OCI-LY7 (cell line): ENCODE data around the gene CTDNEP1. TPM values are rescaled to one million over a fixed set of nuclear protein-coding genes. Genes with fewer than 3 reads are reported as not detected.

Experiments used
- BruUV-seq: library from RNA; stranded (reverse); fragments of 400-500 nt; replicated peaks from 2 replicates; lab custom pipeline; 2021; lab: Mats Ljungman, UMichigan
- CTCF ChIA-PET: fragments of 300-600 bp; sonication (Branson Sonifier 250); formaldehyde crosslinking; loops from one replicate; lab custom pipeline; 2022; ENCODE audit warnings: antibody characterized with exemption; ENCODE audit not compliant: unreplicated experiment; lab: Charles Lee
- POLR2A ChIA-PET: fragments of 300-600 bp; sonication (Branson Sonifier 250); formaldehyde crosslinking; loops from one replicate; lab custom pipeline; 2022; ENCODE audit warnings: antibody characterized with exemption; lab: Charles Lee
- DNase-seq: peaks from one replicate; pipeline ENCODE4 v3.0.0-alpha.2; 2015; ENCODE audit warnings: low spot score
- H2AFZ ChIP-seq: fragments of 200-600 bp; sonication (generic), shearing (Covaris generic); 2 replicates; pipeline ENCODE4 v1.6.1; 2014; ENCODE audit warnings: mild to moderate bottlenecking, antibody characterized with exemption, low read length, moderate library complexity
- H3K27ac ChIP-seq: fragments of 200-600 bp; sonication (generic); 2 replicates; pipeline ENCODE4 v1.5.1; 2014; ENCODE audit warnings: mixed run types, low read depth, mild to moderate bottlenecking, moderate library complexity, low read length, inconsistent platforms; ENCODE audit not compliant: poor library complexity, severe bottlenecking
- H3K36me3 ChIP-seq: fragments of 200-600 bp; sonication (generic); 2 replicates; pipeline ENCODE4 v1.6.1; 2014; ENCODE audit warnings: mild to moderate bottlenecking, antibody characterized with exemption, low read length, moderate library complexity, mixed read lengths; ENCODE audit not compliant: insufficient read depth
- H3K4me1 ChIP-seq: fragments of 200-600 bp; sonication (generic); 2 replicates; pipeline ENCODE4 v1.5.1; 2014; ENCODE audit warnings: mild to moderate bottlenecking, low read length; ENCODE audit not compliant: insufficient read depth, poor library complexity, severe bottlenecking
- H3K4me2 ChIP-seq: fragments of 200-600 bp; sonication (generic); 2 replicates; pipeline ENCODE4 v1.6.1; 2014; ENCODE audit warnings: mild to moderate bottlenecking, low read length
- H3K4me3 ChIP-seq: fragments of 200-600 bp; sonication (generic); 2 replicates; pipeline ENCODE4 v1.5.1; 2014; ENCODE audit warnings: mild to moderate bottlenecking, low read depth, low read length; ENCODE audit not compliant: poor library complexity, severe bottlenecking
- H3K79me2 ChIP-seq: fragments of 200-600 bp; sonication (generic); 2 replicates; pipeline ENCODE4 v1.6.1; 2016; ENCODE audit warnings: low read depth, mild to moderate bottlenecking, low read length, moderate library complexity, mixed read lengths; ENCODE audit not compliant: insufficient read depth
- H3K9me2 ChIP-seq: fragments of 200-600 bp; sonication (generic); 2 replicates; pipeline ENCODE4 v1.6.1; 2016; ENCODE audit warnings: mild to moderate bottlenecking, low read length, mixed read lengths; ENCODE audit not compliant: insufficient read depth
- H3K9me3 ChIP-seq: fragments of 200-600 bp; sonication (generic); 2 replicates; pipeline ENCODE4 v1.6.1; 2014; ENCODE audit warnings: mild to moderate bottlenecking, mixed run types, low read length, mixed read lengths
- H4K20me1 ChIP-seq: fragments of 200-600 bp; sonication (generic); 2 replicates; pipeline ENCODE4 v1.6.1; 2014; ENCODE audit warnings: mild to moderate bottlenecking, antibody characterized with exemption, low read length, moderate library complexity, mixed read lengths; ENCODE audit not compliant: insufficient read depth
- EZH2phosphoT487 ChIP-seq: fragments of 200-600 bp; sonication (generic); IDR thresholded peaks from 2 replicates; pipeline ENCODE4 v1.6.1; 2018; ENCODE audit warnings: low read depth, borderline replicate concordance, mild to moderate bottlenecking, mixed run types, antibody characterized with exemption, low read length, moderate library complexity, mixed read lengths
- intact Hi-C: fragments of 100-400 bp; cut with micrococcal nuclease; formaldehyde crosslinking; loops from one replicate; pipeline ENCODE4 v1.10.0; 2022; ENCODE audit not compliant: unreplicated experiment
- total RNA-seq, 2 experiments: library from RNA; depleted of rRNA in 1 of 2; stranded (reverse); fragments of >200 nt in 1 of 2; shearing (Covaris generic) in 1 of 2; gene quantifications; 2 replicates each; pipeline ENCODE4 v1.2.3, GENCODE V29; 2014 to 2022
- TF ChIP-seq, protein P1 (sequence below): fragments of 200-600 bp; sonication (generic); conservative IDR thresholded peaks from 2 replicates; pipeline ENCODE4 v1.5.1; 2014; ENCODE audit warnings: mild to moderate bottlenecking, antibody characterized with exemption, low read length, moderate library complexity, mixed read lengths

CTDNEP1 gene
- total RNA-seq, 2 experiments from 2014 or later: 52.1 to 173 TPM

DNA sequence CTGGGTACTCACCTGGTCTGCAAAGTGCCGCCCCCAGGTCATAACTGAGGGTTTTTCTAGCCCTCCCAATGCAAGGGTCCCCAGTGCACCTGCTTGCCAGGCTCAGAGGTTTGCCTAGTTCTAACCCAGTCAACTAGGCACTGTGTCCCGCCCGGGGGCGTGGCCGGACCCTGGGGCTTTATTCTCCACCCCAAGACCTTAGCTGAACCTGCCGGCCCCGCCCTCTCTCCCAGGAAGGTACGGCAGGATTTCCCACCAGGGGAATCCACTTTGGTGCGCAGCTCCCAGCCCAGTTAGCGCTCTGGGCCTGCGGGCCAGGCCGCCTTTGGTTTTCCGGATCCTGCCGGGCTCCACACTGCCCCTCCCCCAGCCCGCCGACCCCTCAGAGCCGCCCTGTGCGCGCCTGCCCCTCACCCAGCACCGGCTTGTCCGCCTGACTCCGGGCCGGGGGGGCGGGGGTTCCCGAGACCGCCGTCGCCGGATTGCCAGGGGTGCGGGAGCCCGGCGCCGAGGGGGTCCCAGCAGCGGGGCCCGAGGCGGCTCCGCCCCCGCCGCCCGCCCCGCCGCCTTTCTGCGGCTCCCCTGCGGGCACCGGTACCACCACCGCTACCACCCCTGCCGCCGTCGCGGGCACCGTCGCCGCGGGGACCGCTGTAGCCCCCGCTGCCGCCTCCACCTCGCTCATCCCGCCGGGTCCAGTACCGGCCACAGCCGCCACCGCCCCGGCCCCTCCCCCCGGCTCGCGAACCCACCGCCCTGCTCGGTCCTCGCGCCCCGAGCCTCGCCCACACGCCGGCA, 42.5 kb upstream of the CTDNEP1 start:
- Histone ChIP-seq H3K4me2 (peak overlapping the region; percentile 13; the same call in 1 of the 2 replicates), H3K4me1 (peaks cover 35% of the 10 kb centered on the region), H3K79me2 (no peaks in the 10 kb centered on the region), H3K36me3 (no peaks in the 10 kb centered on the region), H3K4me3 (no peak overlapping the region), H4K20me1 (no peaks in the 10 kb centered on the region), H3K27ac (no peak overlapping the region), H2AFZ (no peak overlapping the region), H3K9me3 (no peaks in the 10 kb centered on the region), H3K9me2 (no peaks in the 10 kb centered on the region)
- CTCF ChIA-PET: no interaction called here
- DNase-seq: no peak
- TF ChIP-seq, protein P1, sequence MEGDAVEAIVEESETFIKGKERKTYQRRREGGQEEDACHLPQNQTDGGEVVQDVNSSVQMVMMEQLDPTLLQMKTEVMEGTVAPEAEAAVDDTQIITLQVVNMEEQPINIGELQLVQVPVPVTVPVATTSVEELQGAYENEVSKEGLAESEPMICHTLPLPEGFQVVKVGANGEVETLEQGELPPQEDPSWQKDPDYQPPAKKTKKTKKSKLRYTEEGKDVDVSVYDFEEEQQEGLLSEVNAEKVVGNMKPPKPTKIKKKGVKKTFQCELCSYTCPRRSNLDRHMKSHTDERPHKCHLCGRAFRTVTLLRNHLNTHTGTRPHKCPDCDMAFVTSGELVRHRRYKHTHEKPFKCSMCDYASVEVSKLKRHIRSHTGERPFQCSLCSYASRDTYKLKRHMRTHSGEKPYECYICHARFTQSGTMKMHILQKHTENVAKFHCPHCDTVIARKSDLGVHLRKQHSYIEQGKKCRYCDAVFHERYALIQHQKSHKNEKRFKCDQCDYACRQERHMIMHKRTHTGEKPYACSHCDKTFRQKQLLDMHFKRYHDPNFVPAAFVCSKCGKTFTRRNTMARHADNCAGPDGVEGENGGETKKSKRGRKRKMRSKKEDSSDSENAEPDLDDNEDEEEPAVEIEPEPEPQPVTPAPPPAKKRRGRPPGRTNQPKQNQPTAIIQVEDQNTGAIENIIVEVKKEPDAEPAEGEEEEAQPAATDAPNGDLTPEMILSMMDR: no peak
- TF ChIP-seq EZH2phosphoT487: no peak
- intact Hi-C loops: no loop called here
- BruUV-seq: no TSS peak
- POLR2A ChIA-PET: no interaction called here

DNA sequence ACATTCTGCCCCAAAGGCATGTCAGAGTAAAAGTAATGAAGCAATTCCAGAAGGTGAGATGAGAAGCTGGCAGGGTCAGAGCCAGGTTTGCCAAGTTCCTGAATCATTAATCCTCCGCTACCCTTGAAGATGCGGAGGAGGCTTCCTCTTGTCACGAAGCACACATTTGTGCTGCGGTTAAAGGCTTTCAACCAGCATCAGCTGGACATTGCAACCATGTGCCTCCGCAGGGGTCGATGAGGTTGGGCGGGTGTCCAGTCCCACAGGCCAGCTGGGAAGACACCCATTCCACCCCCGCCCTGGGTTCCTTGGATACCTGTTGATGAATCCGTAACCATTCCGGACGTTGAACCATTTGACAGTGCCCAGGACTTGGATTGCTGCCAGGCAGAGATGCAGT, 41.6 kb upstream of the CTDNEP1 start:
- no peak for TF ChIP-seq EZH2phosphoT487
- TF ChIP-seq, protein P1: no peak
- no peaks in the 10 kb centered on the region for H3K9me2 ChIP-seq
- H3K79me2 ChIP-seq: no peaks in the 10 kb centered on the region
- no TSS peak for BruUV-seq
- no peak overlapping the region for H3K4me2 ChIP-seq
- DNase-seq: no peak
- intact Hi-C loops: no loop called here
- peaks cover 35% of the 10 kb centered on the region for H3K4me1 ChIP-seq
- no peak overlapping the region for H3K4me3 ChIP-seq
- no peak overlapping the region for H2AFZ ChIP-seq
- no peak overlapping the region for H3K27ac ChIP-seq
- H3K36me3 ChIP-seq: no peaks in the 10 kb centered on the region
- POLR2A ChIA-PET: no interaction called here
- no peaks in the 10 kb centered on the region for H3K9me3 ChIP-seq
- CTCF ChIA-PET: no interaction called here
- no peaks in the 10 kb centered on the region for H4K20me1 ChIP-seq

DNA sequence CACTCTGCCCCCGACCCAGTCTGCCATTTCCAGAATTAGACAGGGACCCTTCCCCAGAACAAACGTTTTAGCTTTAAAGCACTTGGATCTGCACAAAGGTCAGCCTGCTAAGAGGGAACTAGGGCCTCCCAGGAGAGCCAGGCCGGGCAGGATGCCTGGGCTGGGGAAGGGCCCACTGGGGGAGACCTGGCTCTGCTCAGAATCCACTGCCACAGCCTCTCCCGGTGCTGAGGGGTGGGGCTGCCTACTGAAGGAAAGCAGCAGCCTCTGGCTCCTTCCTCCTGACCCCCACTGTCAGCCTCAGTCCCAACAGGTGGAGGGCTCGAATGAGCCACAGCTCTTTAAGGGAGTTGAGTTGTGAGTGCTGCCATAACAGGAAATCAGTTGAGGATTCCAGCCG, 41.2 kb upstream of the CTDNEP1 start:
- H3K36me3 ChIP-seq: no peaks in the 10 kb centered on the region
- H4K20me1 ChIP-seq: no peaks in the 10 kb centered on the region
- intact Hi-C loops: no loop called here
- H2AFZ ChIP-seq: no peak overlapping the region
- POLR2A ChIA-PET: interaction anchor here (1.8 kb wide), 1 partner anchor 12 kb away, joined by 5 read pairs; the partner anchor contains the start of gene SLC2A4
- TF ChIP-seq, protein P1: no peak
- TF ChIP-seq EZH2phosphoT487: no peak
- no peaks in the 10 kb centered on the region for H3K79me2 ChIP-seq
- no peak overlapping the region for H3K27ac ChIP-seq
- no peaks in the 10 kb centered on the region for H3K9me2 ChIP-seq
- DNase-seq: no peak
- no peak overlapping the region for H3K4me2 ChIP-seq
- H3K4me3 ChIP-seq: no peak overlapping the region
- CTCF ChIA-PET: interaction anchor here (0.5 kb wide), 1 partner anchor 13 kb away, joined by 3 read pairs; no protein-coding TSS in a partner anchor
- no peaks in the 10 kb centered on the region for H3K9me3 ChIP-seq
- no TSS peak for BruUV-seq
- peaks cover 35% of the 10 kb centered on the region for H3K4me1 ChIP-seq
